NT2/D1 (cell line): ENCODE results near the gene SLC25A36.

ENCODE experiments used
- SUZ12 ChIP-seq: IDR thresholded peaks from 2 replicates; pipeline ENCODE4 v1.6.1; 2011; ENCODE audit not compliant: insufficient read length, insufficient read depth; ENCODE audit errors: extremely low read depth
- YY1 ChIP-seq: IDR thresholded peaks from 2 replicates; pipeline ENCODE4 v1.6.1; 2011; ENCODE audit not compliant: insufficient read length, insufficient read depth
- ZNF274 ChIP-seq: IDR thresholded peaks from 2 replicates; pipeline ENCODE4 v1.6.1; 2011; ENCODE audit warnings: mild to moderate bottlenecking, low read depth, low read length

DNA sequence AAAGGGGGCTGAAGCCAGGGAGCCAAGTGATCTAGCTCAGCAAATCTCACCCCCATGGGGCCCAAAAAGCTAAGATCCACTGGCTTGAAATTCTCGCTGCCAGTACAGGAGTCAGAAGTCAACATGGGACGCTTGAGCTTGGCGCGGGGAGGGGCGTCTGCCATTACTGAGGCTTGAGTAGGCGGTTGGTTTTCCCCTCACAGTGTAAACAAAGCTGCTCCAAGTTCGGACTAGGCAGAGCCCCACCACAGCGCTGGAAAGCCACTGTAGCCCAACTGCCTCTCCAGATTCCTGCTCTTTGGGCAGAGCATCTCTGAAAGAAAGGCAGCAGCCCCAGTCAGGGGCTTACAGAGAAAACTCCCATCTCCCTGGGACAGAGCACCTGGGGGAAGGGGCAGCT, 8.1 kb upstream of the SLC25A36 start:
- no peak for TF ChIP-seq SUZ12
- no peak for TF ChIP-seq YY1
- no peak for TF ChIP-seq ZNF274
